Hippocampal formation (tissue), 2 donors: ENCODE results near the gene ETV3.
"Not testable (repeated sequence)": the region's sequence is repeated elsewhere in the genome, so short reads cannot be mapped to it uniquely, and the experiment has no call there.

Experiments used
- DNase-seq, 2 donors: peaks; one replicate each; lab custom pipeline; 2025; lab: John Stamatoyannopoulos, UW

Gene ETV3

GRCh38 chr1:157112186-157112867 is 25.9 kb downstream of the ETV3 start:
- no peak for DNase-seq

- DNase-seq: no peak
Measured at GRCh38 chr1:157111396-157112165, 26.6 kb downstream of the ETV3 start.

- no peak for DNase-seq
Measured at GRCh38 chr1:157110686-157111085, 27.5 kb downstream of the ETV3 start.

- DNase-seq: no peak
Measured at GRCh38 chr1:157110003-157110402, 28.2 kb downstream of the ETV3 start.

- DNase-seq: no peak
Measured at GRCh38 chr1:157108448-157108847, 29.7 kb downstream of the ETV3 start.

GRCh38 chr1:157107702-157108101 is 30.5 kb downstream of the ETV3 start:
- no peak for DNase-seq

- no peak for DNase-seq
Measured at GRCh38 chr1:157106813-157107189, 31.4 kb downstream of the ETV3 start.

- peak; percentile 8 to 21 for DNase-seq
Measured at GRCh38 chr1:157105988-157106812, 32.0 kb downstream of the ETV3 start.

- no peak for DNase-seq
Measured at GRCh38 chr1:157105298-157105987, 32.8 kb downstream of the ETV3 start.

- DNase-seq: no peak
Measured at GRCh38 chr1:157104598-157105293, 33.4 kb downstream of the ETV3 start.

GRCh38 chr1:157103268-157103667 is 34.9 kb downstream of the ETV3 start:
- DNase-seq: no peak

GRCh38 chr1:157101149-157101548 is 37.0 kb downstream of the ETV3 start:
- DNase-seq: no peak

- DNase-seq: no peak
Measured at GRCh38 chr1:157099633-157100009, 38.6 kb downstream of the ETV3 start, which contains the start of gene ETV3L. Gene ETV3L (minus strand): TSS chr1:157099808. CDS start chr1:157099523, 285 bp downstream.

GRCh38 chr1:157098987-157099632 is 39.1 kb downstream of the ETV3 start:
- DNase-seq: not testable (repeated sequence)

GRCh38 chr1:157098519-157098918 is 39.7 kb downstream of the ETV3 start:
- no peak for DNase-seq

GRCh38 chr1:157097692-157098091 is 40.5 kb downstream of the ETV3 start:
- no peak for DNase-seq

- DNase-seq: no peak
Measured at GRCh38 chr1:157096881-157097280, 41.3 kb downstream of the ETV3 start.

- no peak for DNase-seq
Measured at GRCh38 chr1:157095551-157095950, 42.6 kb downstream of the ETV3 start.

- no peak for DNase-seq
Measured at GRCh38 chr1:157095091-157095490, 43.1 kb downstream of the ETV3 start.

- peak in 1 of 2 donors; percentile 20 for DNase-seq
Measured at GRCh38 chr1:157092831-157093230, 45.4 kb downstream of the ETV3 start.
